Stomach (tissue), 4 donors: Measurements from ENCODE around the gene GAL3ST2.

Source experiments
- EP300 ChIP-seq: sonication (generic); formaldehyde crosslinking; IDR thresholded peaks from one replicate; pipeline ENCODE4 v1.6.1; 2017; ENCODE audit warnings: antibody characterized with exemption
- POLR2A ChIP-seq, 4 donors: fragments of 450-650 bp; IDR thresholded peaks; one replicate each; pipeline ENCODE4 v1.6.1; 2016; ENCODE audit warnings: antibody characterized with exemption in 4 of 4, control low read depth in 2 of 4, mild to moderate bottlenecking in 1 of 4, moderate library complexity in 1 of 4
- POLR2AphosphoS5 ChIP-seq, 3 donors: sonication (generic); formaldehyde crosslinking; IDR thresholded peaks; one replicate each; pipeline ENCODE4 v1.6.1; 2016; ENCODE audit warnings: antibody characterized with exemption in 3 of 3
- TF ChIP-seq, protein P1 (sequence below), 7 experiments: fragments of 450-650 bp in 4 of 7; fragments of 200-600 bp in 3 of 7; sonication (generic) in 3 of 7; IDR thresholded peaks; one replicate each; pipeline ENCODE4 v1.5.1; 2016 to 2019; ENCODE audit warnings: antibody characterized with exemption in 7 of 7, control low read depth in 2 of 7, mild to moderate bottlenecking in 1 of 7

DNA sequence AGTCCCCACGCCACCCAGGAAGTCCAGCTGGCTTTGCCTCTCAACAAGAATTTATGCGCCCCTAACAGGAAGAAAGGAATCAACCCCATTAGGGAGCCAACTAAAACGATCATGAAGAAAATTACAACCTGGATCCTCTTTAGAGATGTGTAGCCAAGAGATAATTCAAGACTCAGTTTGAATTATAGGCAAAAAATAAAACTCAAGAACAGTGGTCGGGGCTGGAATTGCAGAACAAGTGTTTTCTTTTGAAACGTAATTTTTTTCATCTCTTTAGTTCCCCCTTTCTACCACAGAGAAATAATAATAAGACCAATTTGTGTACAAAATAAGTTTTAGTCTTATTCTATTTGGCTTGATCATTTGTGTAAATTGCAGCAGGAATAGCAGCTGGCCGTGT is 59.7 kb downstream of the GAL3ST2 start:
- TF ChIP-seq, protein P1, sequence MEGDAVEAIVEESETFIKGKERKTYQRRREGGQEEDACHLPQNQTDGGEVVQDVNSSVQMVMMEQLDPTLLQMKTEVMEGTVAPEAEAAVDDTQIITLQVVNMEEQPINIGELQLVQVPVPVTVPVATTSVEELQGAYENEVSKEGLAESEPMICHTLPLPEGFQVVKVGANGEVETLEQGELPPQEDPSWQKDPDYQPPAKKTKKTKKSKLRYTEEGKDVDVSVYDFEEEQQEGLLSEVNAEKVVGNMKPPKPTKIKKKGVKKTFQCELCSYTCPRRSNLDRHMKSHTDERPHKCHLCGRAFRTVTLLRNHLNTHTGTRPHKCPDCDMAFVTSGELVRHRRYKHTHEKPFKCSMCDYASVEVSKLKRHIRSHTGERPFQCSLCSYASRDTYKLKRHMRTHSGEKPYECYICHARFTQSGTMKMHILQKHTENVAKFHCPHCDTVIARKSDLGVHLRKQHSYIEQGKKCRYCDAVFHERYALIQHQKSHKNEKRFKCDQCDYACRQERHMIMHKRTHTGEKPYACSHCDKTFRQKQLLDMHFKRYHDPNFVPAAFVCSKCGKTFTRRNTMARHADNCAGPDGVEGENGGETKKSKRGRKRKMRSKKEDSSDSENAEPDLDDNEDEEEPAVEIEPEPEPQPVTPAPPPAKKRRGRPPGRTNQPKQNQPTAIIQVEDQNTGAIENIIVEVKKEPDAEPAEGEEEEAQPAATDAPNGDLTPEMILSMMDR (IDR thresholded peaks at IDR 0.05), result no peak
- TF ChIP-seq POLR2A (IDR thresholded peaks at IDR 0.05), result no peak
- no peak for TF ChIP-seq POLR2AphosphoS5 (IDR thresholded peaks at IDR 0.05)
- TF ChIP-seq EP300, result no peak
